PC-9 (cell line): Measurements from ENCODE around the gene AAR2.

Experiments used
- CTCF ChIP-seq: fragments of 200-600 bp; sonication (generic); conservative IDR thresholded peaks from 2 replicates; pipeline ENCODE4 v1.6.1; 2017; ENCODE audit warnings: mixed run types, antibody characterized with exemption, mild to moderate bottlenecking, moderate library complexity
- EZH2 ChIP-seq: fragments of 200-600 bp; sonication (generic); IDR thresholded peaks from 2 replicates; pipeline ENCODE4 v1.8.0; 2017; ENCODE audit warnings: antibody characterized with exemption, low read depth

GRCh38 chr20:36272547-36273220 lies 36.4 kb downstream of the AAR2 start:
- TF ChIP-seq CTCF (no peak), EZH2 (no peak)
